ENCODE results near the gene PIGN.

GRCh38 chr18:62045316-62045715 is 141.5 kb downstream of the PIGN start:
- TF ChIP-seq CTCF (IDR thresholded peaks at IDR 0.05) (no peak), POLR2A (IDR thresholded peaks at IDR 0.05) (no peak)
